Measurements from ENCODE around the gene BCO1. TPM values are rescaled to one million over a fixed set of nuclear protein-coding genes. Genes with fewer than 3 reads are reported as not detected.

Gene BCO1
- total RNA-seq, 4 donors from 2014 or later, result 0.26 TPM; not detected in 3

GRCh38 chr16:81232740-81233367 lies 5.6 kb upstream of the BCO1 start:
- peaks cover 6% of the 10 kb centered on the region for H3K4me1 ChIP-seq
- H3K9me3 ChIP-seq, result no peaks in the 10 kb centered on the region
- DNase-seq (ENCODE audit: low spot score in 2 of 2), result no peak
- H3K27ac ChIP-seq, result no peak overlapping the region
- H3K36me3 ChIP-seq, result no peaks in the 10 kb centered on the region
- no peaks in the 10 kb centered on the region for H3K27me3 ChIP-seq
- 93% methylated on average over 8 of the region's 8 CpGs for WGBS
- H3K4me3 ChIP-seq, result no peak overlapping the region
- TF ChIP-seq EP300 (IDR thresholded peaks at IDR 0.05) (no peak), POLR2A (IDR thresholded peaks at IDR 0.05) (no peak), POLR2AphosphoS5 (IDR thresholded peaks at IDR 0.05) (no peak), CTCF (IDR thresholded peaks at IDR 0.05) (no peak)

GRCh38 chr16:81237282-81237681 lies 1.2 kb upstream of the BCO1 start:
- DNase-seq (ENCODE audit: low spot score in 2 of 2), result no peak
- H3K4me1 ChIP-seq, result peaks cover 24% of the 10 kb centered on the region
- no peaks in the 10 kb centered on the region for H3K36me3 ChIP-seq
- WGBS, result 67% methylated on average over 8 of the region's 8 CpGs
- H3K27ac ChIP-seq, result peak overlapping the region; percentile 72
- H3K4me3 ChIP-seq, result no peak overlapping the region
- H3K27me3 ChIP-seq, result no peaks in the 10 kb centered on the region
- TF ChIP-seq EP300 (IDR thresholded peaks at IDR 0.05) (no peak), POLR2A (IDR thresholded peaks at IDR 0.05) (no peak), POLR2AphosphoS5 (IDR thresholded peaks at IDR 0.05) (no peak), CTCF (IDR thresholded peaks at IDR 0.05) (no peak)
- no peaks in the 10 kb centered on the region for H3K9me3 ChIP-seq

GRCh38 chr16:81237942-81238295 lies 570 bp upstream of the BCO1 start:
- H3K27me3 ChIP-seq, result no peaks in the 10 kb centered on the region
- DNase-seq (ENCODE audit: low spot score in 2 of 2), result no peak
- H3K27ac ChIP-seq, result peak overlapping the region; percentile 72
- H3K4me3 ChIP-seq, result peak overlapping the region; percentile 36
- no peaks in the 10 kb centered on the region for H3K9me3 ChIP-seq
- peaks cover 24% of the 10 kb centered on the region for H3K4me1 ChIP-seq
- 68% methylated on average over 10 of the region's 10 CpGs for WGBS
- TF ChIP-seq EP300 (IDR thresholded peaks at IDR 0.05) (no peak), POLR2A (IDR thresholded peaks at IDR 0.05) (no peak), POLR2AphosphoS5 (IDR thresholded peaks at IDR 0.05) (no peak), CTCF (IDR thresholded peaks at IDR 0.05) (no peak)
- H3K36me3 ChIP-seq, result no peaks in the 10 kb centered on the region

GRCh38 chr16:81239367-81240121 lies 1.1 kb downstream of the BCO1 start:
- TF ChIP-seq CTCF (IDR thresholded peaks at IDR 0.05) (no peak), EP300 (IDR thresholded peaks at IDR 0.05) (no peak), POLR2A (IDR thresholded peaks at IDR 0.05) (no peak), POLR2AphosphoS5 (IDR thresholded peaks at IDR 0.05) (no peak)
- 71% methylated on average over 9 of the region's 9 CpGs for WGBS
- Histone ChIP-seq H3K36me3 (no peaks in the 10 kb centered on the region), H3K4me1 (peaks cover 33% of the 10 kb centered on the region), H3K27ac (no peak overlapping the region), H3K27me3 (no peaks in the 10 kb centered on the region), H3K9me3 (no peaks in the 10 kb centered on the region), H3K4me3 (no peak overlapping the region)
- DNase-seq (ENCODE audit: low spot score in 2 of 2), result no peak

- no peaks in the 10 kb centered on the region for H3K9me3 ChIP-seq
- H3K27ac ChIP-seq, result no peak overlapping the region
- TF ChIP-seq POLR2AphosphoS5 (IDR thresholded peaks at IDR 0.05), result no peak
- no peak for TF ChIP-seq POLR2A (IDR thresholded peaks at IDR 0.05)
- no peak for TF ChIP-seq CTCF (IDR thresholded peaks at IDR 0.05)
- no peak for TF ChIP-seq EP300 (IDR thresholded peaks at IDR 0.05)
- no peaks in the 10 kb centered on the region for H3K36me3 ChIP-seq
- no peak overlapping the region for H3K4me3 ChIP-seq
- no peaks in the 10 kb centered on the region for H3K27me3 ChIP-seq
- DNase-seq (ENCODE audit: low spot score in 2 of 2), result no peak
- H3K4me1 ChIP-seq, result peaks cover 33% of the 10 kb centered on the region
- WGBS, result 73% methylated on average over 5 of the region's 5 CpGs
These were observed 3.2 kb downstream of the BCO1 start for GRCh38 chr16:81241706-81242105.
